AG04450 (cell line): ENCODE data around the gene AP1S2. TPM values are rescaled to one million over a fixed set of nuclear protein-coding genes. Genes with fewer than 3 reads are reported as not detected.

ENCODE experiments used
- CTCF ChIA-PET: fragments of 300-600, 350-600 bp; formaldehyde crosslinking; extraction: SDS; loops from one replicate; lab custom pipeline; 2022; ENCODE audit warnings: antibody characterized with exemption, inconsistent platforms; lab: Charles Lee
- POLR2A ChIA-PET: fragments of 350-600 bp; formaldehyde crosslinking; extraction: SDS; loops from one replicate; lab custom pipeline; 2021; ENCODE audit warnings: antibody characterized with exemption, inconsistent platforms; lab: Yijun Ruan, JAX
- DNase-seq: peaks from one replicate; pipeline ENCODE4 v3.0.0-alpha.2; 2011; ENCODE audit warnings: low read depth, low spot score
- H3K27ac ChIP-seq: one replicate; pipeline ENCODE4 v1.5.1; 2012; ENCODE audit warnings: low read depth, low read length, control low read depth
- H3K27me3 ChIP-seq: one replicate; pipeline ENCODE4 v1.6.0; 2012; ENCODE audit warnings: low read length; ENCODE audit not compliant: control insufficient read depth, insufficient read depth
- H3K4me3 ChIP-seq: 2 replicates; pipeline ENCODE4 v1.5.1; 2011; ENCODE audit warnings: mild to moderate bottlenecking, low read depth, low read length, control low read depth
- H3K9me3 ChIP-seq: 2 replicates; pipeline ENCODE4 v1.5.1; 2012; ENCODE audit warnings: low read length; ENCODE audit not compliant: control insufficient read depth, insufficient read depth
- polyA minus RNA-seq: library from RNA; depleted of rRNA, polyadenylated mRNA; stranded (reverse); fragments of >200 nt; gene quantifications from 2 replicates; pipeline ENCODE4 v1.2.3, GENCODE V29; 2011; rRNA and poly(A)+ RNA removed
- polyA plus RNA-seq: library from polyadenylated mRNA; depleted of rRNA; stranded (reverse); fragments of >200 nt; gene quantifications from 2 replicates; pipeline ENCODE4 v1.2.3, GENCODE V29; 2011; rRNA removed
- TF ChIP-seq, protein P1 (sequence below): IDR thresholded peaks from 2 replicates; pipeline ENCODE4 v1.5.1; 2011; ENCODE audit warnings: low read depth, low read length, control low read depth, inconsistent platforms

AP1S2 gene
- polyA plus RNA-seq (42.6 and 60.8 TPM in 2 replicates), polyA minus RNA-seq (13.5 and 32.5 TPM in 2 replicates)

DNA sequence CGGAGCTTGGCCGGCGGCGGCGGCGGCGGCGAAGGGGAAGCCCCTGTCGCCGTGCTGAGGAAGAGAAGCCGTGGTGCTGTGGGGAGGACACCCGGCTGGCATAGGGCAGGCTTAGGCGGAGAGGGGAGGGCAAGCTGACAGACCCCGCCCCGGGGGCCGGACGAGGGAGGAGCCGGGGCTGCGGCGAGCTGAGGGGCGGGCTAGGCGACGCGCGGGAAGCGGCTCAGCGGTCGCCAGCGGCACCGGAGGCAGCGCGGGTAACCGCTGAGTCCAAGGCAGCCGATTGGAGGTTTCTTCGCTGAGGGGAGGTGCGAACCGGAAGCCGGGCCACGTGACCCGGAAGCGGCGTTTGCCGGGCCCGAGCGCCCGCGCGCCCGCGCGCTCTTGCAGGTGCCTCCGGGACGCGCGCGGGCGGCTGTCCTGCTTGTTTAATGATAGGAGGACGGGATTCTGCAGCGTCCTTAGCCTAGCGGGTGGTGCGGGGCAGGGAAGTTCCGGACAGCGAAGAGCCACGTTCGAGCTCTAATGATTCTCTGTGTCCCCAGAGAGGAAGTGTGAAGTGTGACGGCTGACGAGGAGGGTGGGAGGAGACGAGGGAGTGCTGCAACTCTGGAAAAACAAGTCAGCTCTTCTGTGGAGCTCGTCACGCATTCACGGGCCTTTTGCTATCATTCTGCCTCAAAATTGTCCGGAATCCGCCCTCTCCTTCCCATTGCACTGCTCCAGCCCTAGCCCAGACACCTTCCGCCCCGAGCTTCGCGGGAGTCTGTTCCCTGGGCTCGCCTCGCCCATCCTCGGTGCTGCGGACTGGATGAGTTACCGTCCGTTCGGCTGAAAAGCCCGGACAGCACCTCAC is at the start of gene AP1S2:
Gene AP1S2, minus strand, starts transcription at position 102 of the 856 bp plus-strand sequence. CDS start 2,289 bp downstream, outside the sequence.
- peak within 1 kb of the TSS; percentile 21 for H3K27ac ChIP-seq

DNA sequence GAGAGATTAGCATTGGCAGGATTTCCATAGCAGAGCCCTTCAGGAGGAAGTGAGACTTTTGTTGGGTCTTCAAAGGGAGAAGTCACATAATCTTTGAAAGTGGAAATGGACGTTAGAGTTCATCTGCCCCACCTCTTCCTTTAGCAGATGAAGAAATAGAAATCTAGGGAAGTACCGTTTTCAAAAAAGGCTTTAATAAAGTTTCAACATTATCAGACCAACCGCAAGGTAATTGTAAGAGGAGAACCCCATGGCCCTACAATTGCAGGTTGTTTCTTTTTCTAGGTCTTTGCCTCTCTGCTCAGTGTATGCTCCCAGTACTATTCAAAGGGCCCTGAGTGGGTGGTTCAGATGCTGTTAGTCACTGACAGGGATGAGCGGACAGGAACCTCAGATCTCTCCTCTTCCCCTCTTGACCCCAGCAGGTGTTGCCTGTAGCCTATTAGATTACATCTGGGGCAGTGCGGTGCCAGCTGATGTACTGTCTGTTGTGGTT is 48.6 kb upstream of the AP1S2 start:
- Histone ChIP-seq H3K4me3 (no peak overlapping the region), H3K9me3 (no peaks in the 10 kb centered on the region), H3K27me3 (no peaks in the 10 kb centered on the region), H3K27ac (no peak overlapping the region)
- DNase-seq = no peak
- TF ChIP-seq, protein P1, sequence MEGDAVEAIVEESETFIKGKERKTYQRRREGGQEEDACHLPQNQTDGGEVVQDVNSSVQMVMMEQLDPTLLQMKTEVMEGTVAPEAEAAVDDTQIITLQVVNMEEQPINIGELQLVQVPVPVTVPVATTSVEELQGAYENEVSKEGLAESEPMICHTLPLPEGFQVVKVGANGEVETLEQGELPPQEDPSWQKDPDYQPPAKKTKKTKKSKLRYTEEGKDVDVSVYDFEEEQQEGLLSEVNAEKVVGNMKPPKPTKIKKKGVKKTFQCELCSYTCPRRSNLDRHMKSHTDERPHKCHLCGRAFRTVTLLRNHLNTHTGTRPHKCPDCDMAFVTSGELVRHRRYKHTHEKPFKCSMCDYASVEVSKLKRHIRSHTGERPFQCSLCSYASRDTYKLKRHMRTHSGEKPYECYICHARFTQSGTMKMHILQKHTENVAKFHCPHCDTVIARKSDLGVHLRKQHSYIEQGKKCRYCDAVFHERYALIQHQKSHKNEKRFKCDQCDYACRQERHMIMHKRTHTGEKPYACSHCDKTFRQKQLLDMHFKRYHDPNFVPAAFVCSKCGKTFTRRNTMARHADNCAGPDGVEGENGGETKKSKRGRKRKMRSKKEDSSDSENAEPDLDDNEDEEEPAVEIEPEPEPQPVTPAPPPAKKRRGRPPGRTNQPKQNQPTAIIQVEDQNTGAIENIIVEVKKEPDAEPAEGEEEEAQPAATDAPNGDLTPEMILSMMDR = no peak
- POLR2A ChIA-PET = no interaction called here
- CTCF ChIA-PET = no interaction called here

More for the DNA sequence above, at the start of gene AP1S2:
- TF ChIP-seq, protein P1 = no peak
- ChIA-PET CTCF (interaction anchor here (1.4 kb wide), 1 partner anchor 582 kb away, joined by 6 read pairs; no protein-coding TSS in a partner anchor), POLR2A (interaction anchor here (0.9 kb wide), 1 partner anchor 864 kb away, joined by 3 read pairs; the partner anchor contains the start of gene SYAP1)
- no peaks in the 10 kb centered on the region for H3K9me3 ChIP-seq
- no peaks in the 10 kb centered on the region for H3K27me3 ChIP-seq
- DNase-seq = peak; percentile 66
- H3K4me3 ChIP-seq = peak within 1 kb of the TSS; percentile 75

DNA sequence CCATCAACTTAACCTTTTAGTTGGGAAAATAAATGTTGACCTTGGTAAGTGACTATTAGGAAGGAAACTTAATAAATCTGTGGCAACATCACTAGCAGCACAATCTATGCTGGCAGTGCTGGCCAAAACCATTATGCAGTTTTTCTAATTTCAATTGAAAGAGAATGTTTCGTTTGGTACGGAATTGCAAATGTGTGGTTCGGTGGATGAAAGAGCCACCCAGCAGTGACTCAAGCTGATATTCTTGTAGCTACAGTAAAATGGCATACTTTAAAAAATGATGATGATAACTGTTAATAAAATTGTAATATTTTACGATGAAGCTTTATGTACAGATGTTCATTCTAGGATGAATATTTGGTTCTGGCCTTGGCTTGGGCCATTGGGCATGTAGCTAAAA is 40.7 kb upstream of the AP1S2 start:
- H3K9me3 ChIP-seq = no peaks in the 10 kb centered on the region
- H3K27ac ChIP-seq = no peak overlapping the region
- DNase-seq = no peak
- POLR2A ChIA-PET = no interaction called here
- CTCF ChIA-PET = no interaction called here
- TF ChIP-seq, protein P1 = no peak
- H3K27me3 ChIP-seq = no peaks in the 10 kb centered on the region
- H3K4me3 ChIP-seq = no peak overlapping the region

DNA sequence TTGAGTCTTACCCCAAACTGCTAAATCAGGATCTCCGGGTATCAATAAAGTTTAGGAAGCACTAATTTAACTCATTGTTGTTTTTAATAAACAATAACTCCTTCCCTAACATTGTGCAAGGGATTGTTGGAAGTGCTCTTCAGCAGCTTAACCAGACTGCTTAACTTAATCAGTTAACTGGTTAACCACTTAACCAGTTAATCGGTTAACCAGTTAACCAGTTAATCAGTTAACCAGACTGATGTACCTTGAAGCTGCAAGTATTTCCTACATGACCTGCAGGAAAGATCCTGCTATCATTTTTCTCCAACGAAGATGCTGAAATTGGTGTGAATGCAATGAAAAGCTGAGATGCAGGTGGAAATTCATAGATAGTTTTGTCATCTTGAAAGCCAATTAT is 40.1 kb upstream of the AP1S2 start:
- CTCF ChIA-PET = no interaction called here

More for the DNA sequence above, 40.1 kb upstream of the AP1S2 start:
- DNase-seq = no peak
- POLR2A ChIA-PET = no interaction called here
- TF ChIP-seq, protein P1 = no peak
- Histone ChIP-seq H3K4me3 (no peak overlapping the region), H3K27ac (no peak overlapping the region), H3K9me3 (no peaks in the 10 kb centered on the region), H3K27me3 (no peaks in the 10 kb centered on the region)
